ENCODE data around the gene ZC3H12D.

- TF ChIP-seq EP300 (IDR thresholded peaks at IDR 0.05) (no peak), CTCF (IDR thresholded peaks at IDR 0.05) (no peak)
Measured at GRCh38 chr6:149457316-149457884, 27.4 kb downstream of the ZC3H12D start.

Measured in upper lobe of left lung (tissue), 4 donors.